Vagina (tissue), 2 donors: Measurements from ENCODE around the gene PPP1R36.

Experiments
- POLR2AphosphoS5 ChIP-seq, 2 donors: sonication (generic); formaldehyde crosslinking; IDR thresholded peaks; one replicate each; pipeline ENCODE4 v1.9.0; 2017; ENCODE audit warnings: antibody characterized with exemption in 2 of 2, mild to moderate bottlenecking in 2 of 2, low read depth in 1 of 2; ENCODE audit not compliant: insufficient read depth in 1 of 2
- TF ChIP-seq, protein P1 (sequence below), 3 experiments: fragments of 450-650 bp in 2 of 3; fragments of 200-600 bp in 1 of 3; sonication (generic) in 1 of 3; IDR thresholded peaks; one replicate each; pipeline ENCODE4 v1.5.1; 2017 to 2019; ENCODE audit warnings: antibody characterized with exemption in 3 of 3, mild to moderate bottlenecking in 2 of 3, moderate library complexity in 2 of 3

DNA sequence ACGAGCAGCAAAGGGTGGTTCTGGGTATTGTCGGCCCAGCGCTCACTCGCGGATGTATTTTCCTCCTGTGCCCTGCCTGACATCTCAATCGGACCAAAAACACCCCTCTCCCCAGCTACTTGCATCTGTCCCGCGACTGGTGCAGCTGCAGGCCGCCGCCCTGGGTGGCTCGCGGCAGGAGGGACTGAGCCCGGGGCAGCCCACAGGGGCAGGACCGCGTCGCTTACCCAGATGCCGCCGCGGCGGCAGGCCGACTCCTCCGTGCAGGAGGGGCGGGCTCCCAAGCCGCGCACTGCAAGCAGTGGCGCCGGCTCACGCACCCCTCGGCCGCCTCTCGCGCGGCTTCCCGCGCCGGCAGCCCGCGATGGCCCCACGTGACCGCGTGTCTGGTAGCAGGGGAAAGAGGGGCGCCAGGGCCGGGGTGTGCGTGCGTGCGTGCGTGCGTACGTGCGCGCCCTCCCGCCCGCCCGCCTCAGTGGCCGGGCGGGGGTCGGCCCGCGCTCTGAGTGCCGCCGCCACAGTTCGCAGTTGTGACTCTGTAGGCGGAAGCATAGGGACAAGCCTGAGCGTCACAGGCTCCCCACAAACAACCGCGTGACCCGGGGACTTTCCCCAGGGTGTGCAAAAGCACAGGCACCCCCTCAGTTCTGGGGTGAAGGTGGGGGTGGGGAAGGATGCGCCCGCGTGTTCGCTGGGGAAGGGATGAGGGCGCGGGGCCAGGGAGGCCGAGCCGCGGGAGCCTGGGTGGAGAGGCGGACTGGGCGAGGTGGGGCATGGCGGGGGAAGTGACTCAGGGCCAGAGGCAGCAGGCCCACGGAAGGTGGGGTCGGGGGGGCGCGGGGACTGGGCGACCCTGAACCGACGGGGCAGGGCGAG lies 46.1 kb upstream of the PPP1R36 start, which contains the start of gene ZBTB25:
- peak; percentile 17 to 83 for TF ChIP-seq POLR2AphosphoS5 (IDR thresholded peaks at IDR 0.05; ENCODE audit: insufficient read depth in 1 of 2, low read depth in 1 of 2)
- TF ChIP-seq, protein P1, sequence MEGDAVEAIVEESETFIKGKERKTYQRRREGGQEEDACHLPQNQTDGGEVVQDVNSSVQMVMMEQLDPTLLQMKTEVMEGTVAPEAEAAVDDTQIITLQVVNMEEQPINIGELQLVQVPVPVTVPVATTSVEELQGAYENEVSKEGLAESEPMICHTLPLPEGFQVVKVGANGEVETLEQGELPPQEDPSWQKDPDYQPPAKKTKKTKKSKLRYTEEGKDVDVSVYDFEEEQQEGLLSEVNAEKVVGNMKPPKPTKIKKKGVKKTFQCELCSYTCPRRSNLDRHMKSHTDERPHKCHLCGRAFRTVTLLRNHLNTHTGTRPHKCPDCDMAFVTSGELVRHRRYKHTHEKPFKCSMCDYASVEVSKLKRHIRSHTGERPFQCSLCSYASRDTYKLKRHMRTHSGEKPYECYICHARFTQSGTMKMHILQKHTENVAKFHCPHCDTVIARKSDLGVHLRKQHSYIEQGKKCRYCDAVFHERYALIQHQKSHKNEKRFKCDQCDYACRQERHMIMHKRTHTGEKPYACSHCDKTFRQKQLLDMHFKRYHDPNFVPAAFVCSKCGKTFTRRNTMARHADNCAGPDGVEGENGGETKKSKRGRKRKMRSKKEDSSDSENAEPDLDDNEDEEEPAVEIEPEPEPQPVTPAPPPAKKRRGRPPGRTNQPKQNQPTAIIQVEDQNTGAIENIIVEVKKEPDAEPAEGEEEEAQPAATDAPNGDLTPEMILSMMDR (IDR thresholded peaks at IDR 0.05): no peak
